Spleen (tissue), 13 donors: ENCODE measurements around the gene ASCC3. TPM values are rescaled to one million over a fixed set of nuclear protein-coding genes. Genes with fewer than 3 reads are reported as not detected.

ENCODE experiments used
- DNase-seq: peaks from one replicate; pipeline ENCODE4 v3.0.0-alpha.2; 2020
- H3K27ac ChIP-seq, 8 donors: fragments of 200-600 bp; sonication (generic) in 7 of 8; 1 replicate in 4 of 8; 2 replicates in 4 of 8; pipeline versions ENCODE4 v1.5.0 to v1.8.0; 2016 to 2021; ENCODE audit warnings: inconsistent platforms in 4 of 8, mild to moderate bottlenecking in 4 of 8, moderate library complexity in 1 of 8
- H3K27me3 ChIP-seq, 7 donors: fragments of 200-600 bp; sonication (generic) in 6 of 7; replicated peaks in 1 of 7; 1 replicate in 4 of 7; 2 replicates in 3 of 7; pipeline versions ENCODE4 v1.5.0 to v1.8.0; 2016 to 2021; ENCODE audit warnings: inconsistent platforms in 3 of 7, mild to moderate bottlenecking in 1 of 7
- H3K36me3 ChIP-seq, 6 donors: fragments of 200-600 bp; sonication (generic) in 5 of 6; 1 replicate in 4 of 6; 2 replicates in 2 of 6; pipeline versions ENCODE4 v1.5.0 to v1.8.0; 2016 to 2021; ENCODE audit warnings: inconsistent platforms in 2 of 6
- H3K4me1 ChIP-seq, 6 donors: fragments of 200-600 bp; sonication (generic) in 5 of 6; 1 replicate in 3 of 6; 2 replicates in 3 of 6; pipeline versions ENCODE4 v1.5.0 to v1.8.0; 2016 to 2021; ENCODE audit warnings: inconsistent platforms in 3 of 6
- H3K4me3 ChIP-seq, 8 donors: fragments of 200-600 bp; sonication (generic) in 7 of 8; 1 replicate in 4 of 8; 2 replicates in 4 of 8; pipeline versions ENCODE4 v1.5.0 to v1.8.0; 2016 to 2021; ENCODE audit warnings: inconsistent platforms in 4 of 8, mild to moderate bottlenecking in 4 of 8, moderate library complexity in 2 of 8
- H3K9me3 ChIP-seq, 8 donors: fragments of 200-600 bp; sonication (generic) in 7 of 8; 1 replicate in 4 of 8; 2 replicates in 4 of 8; pipeline versions ENCODE4 v1.5.0 to v1.8.0; 2016 to 2021; ENCODE audit warnings: inconsistent platforms in 4 of 8
- POLR2A ChIP-seq, 3 donors: fragments of 450-650 bp; IDR thresholded peaks; one replicate each; pipeline ENCODE4 v1.5.1; 2017; ENCODE audit warnings: antibody characterized with exemption in 3 of 3, mild to moderate bottlenecking in 1 of 3
- POLR2AphosphoS5 ChIP-seq, 3 donors: sonication (generic); formaldehyde crosslinking; IDR thresholded peaks; one replicate each; pipeline ENCODE4 v1.5.1; 2017; ENCODE audit warnings: antibody characterized with exemption in 3 of 3
- WGBS, 5 donors: extraction: QIAGEN DNeasy Blood & Tissue Kit in 3 of 5; methylation state at CpG; one replicate each; pipeline versions ENCODE4 v1.1.5 to v1.1.7; 2013 to 2018; 5-methylcytosine and 5-hydroxymethylcytosine counted together
- intact Hi-C: fragments of 100-400 bp; cut with DNase I; formaldehyde crosslinking; loops from one replicate; pipeline ENCODE4 v1.15.0; 2023; ENCODE audit warnings: low total_unique reads
- long read RNA-seq, 2 donors: transcript quantifications; one replicate each; lab custom pipeline, GENCODE V29; 2026
- polyA plus RNA-seq, 3 donors: library from polyadenylated mRNA; stranded (reverse); fragments of 200-250 nt; gene quantifications; one replicate each; pipeline ENCODE4 v1.2.1, GENCODE V29; 2013
- total RNA-seq, 7 donors: library from RNA; depleted of rRNA in 3 of 7; stranded (reverse); fragments of >200 nt in 3 of 7; fragmentation: NEBNext Ultra II Directional in 4 of 7; extraction: Animal tissue kit (Norgen Biotek cat#: 25700) in 4 of 7; gene quantifications; one replicate each; pipeline versions ENCODE4 v1.1.0 to v1.2.1, GENCODE V29; 2016 to 2021
- TF ChIP-seq, protein P1 (sequence below), 11 experiments: fragments of 200-600 bp in 7 of 11; fragments of 450-650 bp in 4 of 11; sonication (generic) in 4 of 11; IDR thresholded peaks in 8 of 11; conservative IDR thresholded peaks in 3 of 11; 1 replicate in 7 of 11; 2 replicates in 4 of 11; pipeline versions ENCODE4 v1.4.0 to v1.8.0; 2016 to 2021; ENCODE audit warnings: antibody characterized with exemption in 11 of 11, inconsistent platforms in 4 of 11, mild to moderate bottlenecking in 1 of 11
- donor health status: healthy with polysubstance abuse.
- donor health status: DM: no; HTN: no; CAD: no; lungs with moderate emphysema.
- donor health status: DM: no; HTN: no; CAD: no.
- donor health status: Bipolar disorder and iron deficiency.
- donor health status: healthy.
- donor health status: DM: no; HTN: no; CAD: no.
- donor health status: DM: yes; HTN: yes; CAD: no.

Gene ASCC3, protein sequence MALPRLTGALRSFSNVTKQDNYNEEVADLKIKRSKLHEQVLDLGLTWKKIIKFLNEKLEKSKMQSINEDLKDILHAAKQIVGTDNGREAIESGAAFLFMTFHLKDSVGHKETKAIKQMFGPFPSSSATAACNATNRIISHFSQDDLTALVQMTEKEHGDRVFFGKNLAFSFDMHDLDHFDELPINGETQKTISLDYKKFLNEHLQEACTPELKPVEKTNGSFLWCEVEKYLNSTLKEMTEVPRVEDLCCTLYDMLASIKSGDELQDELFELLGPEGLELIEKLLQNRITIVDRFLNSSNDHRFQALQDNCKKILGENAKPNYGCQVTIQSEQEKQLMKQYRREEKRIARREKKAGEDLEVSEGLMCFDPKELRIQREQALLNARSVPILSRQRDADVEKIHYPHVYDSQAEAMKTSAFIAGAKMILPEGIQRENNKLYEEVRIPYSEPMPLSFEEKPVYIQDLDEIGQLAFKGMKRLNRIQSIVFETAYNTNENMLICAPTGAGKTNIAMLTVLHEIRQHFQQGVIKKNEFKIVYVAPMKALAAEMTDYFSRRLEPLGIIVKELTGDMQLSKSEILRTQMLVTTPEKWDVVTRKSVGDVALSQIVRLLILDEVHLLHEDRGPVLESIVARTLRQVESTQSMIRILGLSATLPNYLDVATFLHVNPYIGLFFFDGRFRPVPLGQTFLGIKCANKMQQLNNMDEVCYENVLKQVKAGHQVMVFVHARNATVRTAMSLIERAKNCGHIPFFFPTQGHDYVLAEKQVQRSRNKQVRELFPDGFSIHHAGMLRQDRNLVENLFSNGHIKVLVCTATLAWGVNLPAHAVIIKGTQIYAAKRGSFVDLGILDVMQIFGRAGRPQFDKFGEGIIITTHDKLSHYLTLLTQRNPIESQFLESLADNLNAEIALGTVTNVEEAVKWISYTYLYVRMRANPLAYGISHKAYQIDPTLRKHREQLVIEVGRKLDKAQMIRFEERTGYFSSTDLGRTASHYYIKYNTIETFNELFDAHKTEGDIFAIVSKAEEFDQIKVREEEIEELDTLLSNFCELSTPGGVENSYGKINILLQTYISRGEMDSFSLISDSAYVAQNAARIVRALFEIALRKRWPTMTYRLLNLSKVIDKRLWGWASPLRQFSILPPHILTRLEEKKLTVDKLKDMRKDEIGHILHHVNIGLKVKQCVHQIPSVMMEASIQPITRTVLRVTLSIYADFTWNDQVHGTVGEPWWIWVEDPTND (N-terminal part only)
- total RNA-seq (10 to 100 TPM; 30.3 to 52.4 (median 42.8) TPM), polyA plus RNA-seq (10 to 100 TPM in 1 of 3 donors, 1 to 10 TPM in 2; 7.9 to 12.1 (median 9.2) TPM)
- long read RNA-seq, donor 1, partial matches to known transcripts: 10 of 15 reads
- long read RNA-seq, donor 1, other reads (novel, unspliced or antisense): 0 of 15 reads
- long read RNA-seq, donor 2, full-length matches to known transcripts: 6 of 6 reads
- long read RNA-seq, donor 2, partial matches to known transcripts: 0 of 6 reads
- long read RNA-seq, donor 2, other reads (novel, unspliced or antisense): 0 of 6 reads

DNA sequence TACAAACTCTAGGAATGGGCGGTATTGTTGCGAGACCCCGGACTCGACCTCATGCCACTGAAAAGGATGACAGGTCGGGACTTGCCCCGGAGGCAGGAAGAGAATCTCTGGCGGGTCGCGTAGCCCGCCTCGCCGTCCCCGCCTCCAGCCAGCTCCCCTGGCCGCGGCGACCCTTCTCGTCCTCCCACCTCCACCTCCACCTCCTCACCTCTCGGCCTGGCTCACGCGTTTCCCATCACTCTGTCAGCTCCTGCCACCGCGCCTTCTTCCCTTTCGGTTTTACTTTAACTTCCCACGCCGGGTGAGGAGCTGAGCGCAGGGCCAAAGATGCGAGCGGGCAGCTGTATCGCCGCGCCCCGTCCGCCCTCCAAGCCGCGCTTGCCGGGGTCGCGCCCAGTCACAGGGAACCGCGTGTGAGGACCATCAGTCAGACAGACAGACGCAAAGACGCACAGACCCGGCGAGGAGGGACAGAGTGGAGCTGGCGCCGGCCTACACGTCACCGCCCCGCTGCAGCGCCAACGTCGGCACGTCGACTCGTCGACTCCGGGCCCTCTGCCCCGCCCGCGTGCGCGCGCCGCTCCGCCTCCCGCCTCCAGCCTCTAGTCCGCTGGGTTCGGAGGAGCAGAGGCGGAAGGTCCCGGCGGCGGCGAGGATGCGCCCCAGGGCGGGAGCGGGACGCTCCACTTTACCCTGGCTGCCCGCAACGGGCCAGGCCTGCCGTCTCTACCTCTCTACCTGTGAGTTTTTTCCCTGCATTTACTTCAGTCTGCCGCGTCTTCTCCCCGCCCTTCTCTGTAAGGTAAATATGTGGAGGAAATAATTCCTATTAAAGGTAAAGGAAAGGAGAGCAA is at the start of gene ASCC3:
TSS of gene ASCC3 (minus strand) at position 477 of the 854 bp plus-strand sequence. CDS start 13,332 bp downstream, outside the sequence.
- Histone ChIP-seq H3K9me3 (no peaks in the 10 kb centered on the region), H3K4me3 (peak within 1 kb of the TSS; percentile 61 to 86 (median 74)), H3K27ac (peak within 1 kb of the TSS; percentile 84 to 96 (median 91)), H3K4me1 (peaks cover 7 to 56% (median 36%) of the 10 kb centered on the region in 6 donors), H3K36me3 (no peaks in the 10 kb centered on the region), H3K27me3 (no peaks in the 10 kb centered on the region)
- intact Hi-C loops: no loop called here
- WGBS, 5 donors: 0% methylated on average over 52 to 83 of the region's 83 CpGs
- peak; percentile 99 for DNase-seq
- TF ChIP-seq POLR2AphosphoS5 (IDR thresholded peaks at IDR 0.05) (peak; percentile 85 to 94 (median 93)), POLR2A (IDR thresholded peaks at IDR 0.05) (peak in 1 of 3 donors; percentile 39)
- TF ChIP-seq, protein P1, sequence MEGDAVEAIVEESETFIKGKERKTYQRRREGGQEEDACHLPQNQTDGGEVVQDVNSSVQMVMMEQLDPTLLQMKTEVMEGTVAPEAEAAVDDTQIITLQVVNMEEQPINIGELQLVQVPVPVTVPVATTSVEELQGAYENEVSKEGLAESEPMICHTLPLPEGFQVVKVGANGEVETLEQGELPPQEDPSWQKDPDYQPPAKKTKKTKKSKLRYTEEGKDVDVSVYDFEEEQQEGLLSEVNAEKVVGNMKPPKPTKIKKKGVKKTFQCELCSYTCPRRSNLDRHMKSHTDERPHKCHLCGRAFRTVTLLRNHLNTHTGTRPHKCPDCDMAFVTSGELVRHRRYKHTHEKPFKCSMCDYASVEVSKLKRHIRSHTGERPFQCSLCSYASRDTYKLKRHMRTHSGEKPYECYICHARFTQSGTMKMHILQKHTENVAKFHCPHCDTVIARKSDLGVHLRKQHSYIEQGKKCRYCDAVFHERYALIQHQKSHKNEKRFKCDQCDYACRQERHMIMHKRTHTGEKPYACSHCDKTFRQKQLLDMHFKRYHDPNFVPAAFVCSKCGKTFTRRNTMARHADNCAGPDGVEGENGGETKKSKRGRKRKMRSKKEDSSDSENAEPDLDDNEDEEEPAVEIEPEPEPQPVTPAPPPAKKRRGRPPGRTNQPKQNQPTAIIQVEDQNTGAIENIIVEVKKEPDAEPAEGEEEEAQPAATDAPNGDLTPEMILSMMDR (IDR thresholded peaks at IDR 0.05 in 8 of 11, conservative IDR thresholded peaks at IDR 0.05 in 3 of 11): peak in 2 of 11 experiments; percentile 9 to 11

DNA sequence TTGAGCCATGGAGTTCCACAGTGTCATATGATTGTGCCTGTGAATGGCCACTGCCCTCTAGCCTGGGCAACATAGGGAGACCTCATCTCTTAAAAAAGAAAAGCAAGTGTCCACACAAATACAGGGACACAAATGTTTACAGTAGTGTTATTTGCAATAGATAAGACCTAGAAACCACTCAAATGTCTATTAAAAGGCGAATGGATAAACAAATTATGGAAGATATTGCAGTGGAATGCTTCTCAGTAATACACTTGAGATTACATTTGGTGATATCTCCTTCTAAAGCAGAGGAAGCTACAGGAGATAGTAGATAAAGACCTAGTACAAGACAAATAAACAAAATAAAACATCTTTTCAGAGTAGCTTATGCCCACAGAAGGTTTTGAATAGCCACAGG is 44.6 kb upstream of the ASCC3 start:
- H3K4me3 ChIP-seq: no peak overlapping the region
- WGBS, 5 donors: 57 to 76% (median 70%) methylated on average over 1 of the region's 1 CpG

More for the DNA sequence above, 44.6 kb upstream of the ASCC3 start:
- TF ChIP-seq, protein P1 (IDR thresholded peaks at IDR 0.05 in 8 of 11, conservative IDR thresholded peaks at IDR 0.05 in 3 of 11): no peak
- TF ChIP-seq POLR2AphosphoS5 (IDR thresholded peaks at IDR 0.05) (no peak), POLR2A (IDR thresholded peaks at IDR 0.05) (no peak)
- Histone ChIP-seq H3K9me3 (no peaks in the 10 kb centered on the region), H3K4me1 (no peaks in the 10 kb centered on the region), H3K27ac (no peak overlapping the region), H3K36me3 (no peaks in the 10 kb centered on the region), H3K27me3 (no peaks in the 10 kb centered on the region)
- DNase-seq: no peak
- intact Hi-C loops: no loop called here
